Measurements from ENCODE around the gene EIF5B.
"Not testable (repeated sequence)": the region's sequence is repeated elsewhere in the genome, so short reads cannot be mapped to it uniquely, and the experiment has no call there.

EIF5B gene

GRCh38 chr2:99356853-99357252 lies 19.7 kb downstream of the EIF5B start:
- no peak for DNase-seq (ENCODE audit: low read depth in 4 of 4, low spot score in 1 of 4)

DNA sequence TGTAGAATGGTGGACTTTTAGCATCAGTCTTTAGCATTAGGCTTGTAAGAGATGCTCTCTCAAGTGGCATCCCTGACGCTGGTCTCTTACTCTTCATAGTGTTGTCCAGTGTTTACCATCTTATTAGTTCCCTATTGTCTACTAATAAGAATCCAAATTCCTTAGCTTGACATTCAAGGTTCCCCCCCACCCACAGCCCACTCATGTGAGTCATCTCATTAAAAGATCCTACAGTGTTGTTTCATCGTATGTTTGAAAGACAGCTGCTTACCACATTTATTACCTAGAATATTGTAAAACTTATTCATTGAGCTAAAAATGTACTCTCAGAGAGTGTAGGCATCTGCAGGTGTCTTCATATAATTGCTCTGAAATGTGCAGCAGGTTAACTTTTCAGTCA lies 28.5 kb downstream of the EIF5B start:
- no peak for DNase-seq (ENCODE audit: low read depth in 4 of 4, low spot score in 1 of 4)

- DNase-seq (ENCODE audit: low read depth in 4 of 4, low spot score in 1 of 4): not testable (repeated sequence)
Observed at GRCh38 chr2:99368854-99369253, 31.7 kb downstream of the EIF5B start.

GRCh38 chr2:99373144-99373543 lies 36.0 kb downstream of the EIF5B start:
- DNase-seq (ENCODE audit: low read depth in 4 of 4, low spot score in 1 of 4): no peak

GRCh38 chr2:99374747-99375146 lies 37.6 kb downstream of the EIF5B start:
- no peak for DNase-seq (ENCODE audit: low read depth in 4 of 4, low spot score in 1 of 4)

- DNase-seq (ENCODE audit: low read depth in 4 of 4, low spot score in 1 of 4): no peak
Observed at GRCh38 chr2:99376254-99376864, 39.2 kb downstream of the EIF5B start.

DNA sequence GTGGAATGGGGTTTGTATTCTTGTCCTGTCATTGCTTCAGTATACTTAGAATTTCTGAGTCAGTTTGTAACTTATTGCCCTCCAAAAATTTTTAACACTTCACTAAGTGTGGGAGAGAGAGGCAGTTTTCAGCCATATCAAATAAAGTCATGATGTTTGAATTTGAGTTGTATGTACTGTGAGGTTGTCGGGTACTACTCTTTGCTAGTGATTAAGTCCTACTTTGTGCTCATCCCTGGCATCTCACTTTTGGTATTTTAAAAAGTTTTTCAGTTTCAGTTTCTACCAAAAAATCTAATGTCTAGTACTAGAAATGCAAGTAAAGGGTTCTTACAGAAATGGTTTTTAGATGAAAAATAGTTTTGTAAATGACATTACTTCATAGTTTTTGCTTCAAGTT lies 40.7 kb downstream of the EIF5B start:
- DNase-seq (ENCODE audit: low read depth in 4 of 4, low spot score in 1 of 4): no peak

- no peak for DNase-seq (ENCODE audit: low read depth in 4 of 4, low spot score in 1 of 4)
Observed at GRCh38 chr2:99380376-99381010, 43.3 kb downstream of the EIF5B start.

DNA sequence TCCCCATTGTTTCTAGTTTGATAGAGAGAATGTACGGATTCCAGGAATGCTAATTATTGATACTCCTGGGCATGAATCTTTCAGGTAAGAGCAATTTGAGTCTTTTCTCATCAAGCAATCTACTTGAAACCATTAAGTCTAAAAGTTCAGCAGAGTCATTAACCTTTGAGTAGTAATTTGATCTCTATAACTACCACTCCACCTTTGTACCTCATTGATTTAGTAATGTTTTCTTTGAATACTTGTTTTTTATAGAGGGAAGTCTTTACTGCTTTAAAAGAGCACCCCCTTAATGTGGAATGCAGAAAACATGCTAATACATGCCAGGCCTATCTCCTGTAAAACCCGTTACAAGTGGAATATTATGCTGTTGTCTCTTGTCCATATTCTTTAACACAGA lies 45.0 kb downstream of the EIF5B start:
- DNase-seq (ENCODE audit: low read depth in 4 of 4, low spot score in 1 of 4): no peak

DNA sequence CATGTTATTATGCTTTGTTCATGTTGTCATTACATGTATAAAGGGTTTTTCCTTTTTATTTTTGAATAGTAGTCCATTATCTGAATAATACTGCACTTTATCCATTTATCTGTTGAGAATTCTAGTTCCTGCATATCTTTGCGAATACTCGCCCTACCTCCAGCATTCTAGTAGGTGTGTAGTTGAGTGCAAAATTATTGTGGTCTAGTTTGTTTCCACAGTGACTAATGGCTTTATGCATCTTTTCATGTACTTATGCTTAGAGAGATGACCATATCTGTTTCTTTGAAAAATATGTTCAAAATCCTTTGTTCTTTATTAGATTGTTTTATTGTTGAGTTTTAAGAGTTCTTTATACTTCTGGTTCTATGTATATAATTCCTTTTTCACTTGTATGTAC lies 48.8 kb downstream of the EIF5B start:
- no peak for DNase-seq (ENCODE audit: low read depth in 4 of 4, low spot score in 1 of 4)

GRCh38 chr2:99388892-99389291 lies 51.7 kb downstream of the EIF5B start:
- DNase-seq (ENCODE audit: low read depth in 4 of 4, low spot score in 1 of 4): no peak

DNA sequence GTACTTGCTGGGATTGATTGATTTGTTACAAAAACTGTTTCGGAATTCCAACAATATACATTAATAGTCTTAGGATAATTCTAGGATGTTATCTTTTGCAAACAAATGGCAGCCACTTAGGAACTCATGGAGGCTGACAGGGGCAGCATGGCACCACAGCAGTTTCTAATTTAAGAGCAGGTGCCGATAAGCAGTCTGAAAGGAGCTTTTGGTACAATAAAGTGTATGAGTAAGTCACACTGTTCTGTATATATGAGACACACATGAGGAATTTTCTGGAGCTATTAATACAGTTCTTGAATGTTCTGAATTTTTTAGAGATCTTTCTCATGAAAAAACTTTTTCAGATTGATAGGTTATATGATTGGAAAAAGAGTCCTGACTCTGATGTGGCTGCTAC lies 52.2 kb downstream of the EIF5B start:
- DNase-seq (ENCODE audit: low read depth in 4 of 4, low spot score in 1 of 4): no peak

DNA sequence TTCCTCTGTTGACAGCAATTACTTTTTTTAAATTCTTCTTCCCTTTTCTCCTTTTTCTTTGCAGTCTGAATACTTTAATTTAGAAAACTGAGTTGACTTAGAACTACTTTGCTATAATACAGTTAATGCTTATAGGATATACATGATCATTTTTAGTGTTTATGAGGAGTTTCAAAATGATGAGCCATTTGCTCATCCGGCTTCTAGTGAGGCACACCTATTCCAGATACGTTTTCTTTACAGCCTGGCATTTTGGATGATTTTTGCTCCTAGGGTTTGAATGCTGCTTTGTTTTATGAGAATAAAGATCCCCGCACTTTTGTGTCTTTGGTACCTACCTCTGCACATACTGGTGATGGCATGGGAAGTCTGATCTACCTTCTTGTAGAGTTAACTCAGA lies 52.8 kb downstream of the EIF5B start:
- DNase-seq (ENCODE audit: low read depth in 4 of 4, low spot score in 1 of 4): no peak

DNA sequence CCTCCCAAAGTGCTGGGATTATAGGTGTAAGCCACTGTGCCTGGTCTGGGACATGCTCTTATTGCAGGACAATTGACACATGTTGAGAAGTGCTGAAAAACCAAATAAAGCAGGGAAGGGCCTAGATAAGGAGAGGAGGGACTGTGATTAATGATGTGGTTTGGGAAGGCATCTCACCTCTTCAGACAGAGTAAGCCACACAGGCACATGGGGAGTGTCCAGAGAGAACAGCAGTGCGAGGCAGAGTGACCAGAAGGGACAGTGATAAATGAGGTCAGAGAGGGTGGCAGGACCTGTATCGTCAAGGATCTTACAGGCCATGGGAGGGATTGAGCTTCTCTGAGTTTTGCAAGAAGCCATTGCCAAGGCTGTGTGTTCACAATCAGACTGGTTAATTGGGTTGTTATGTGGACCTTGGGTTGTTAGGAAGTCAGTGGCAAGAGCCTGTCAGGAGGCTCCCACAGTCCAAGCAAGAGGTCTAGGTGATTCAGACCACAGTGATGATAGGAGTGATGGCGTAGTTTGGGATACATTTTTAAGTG lies 58.5 kb downstream of the EIF5B start:
- no peak for DNase-seq (ENCODE audit: low read depth in 4 of 4, low spot score in 1 of 4)

GRCh38 chr2:99397266-99397920 lies 60.2 kb downstream of the EIF5B start:
- no peak for DNase-seq (ENCODE audit: low read depth in 4 of 4, low spot score in 1 of 4)

DNA sequence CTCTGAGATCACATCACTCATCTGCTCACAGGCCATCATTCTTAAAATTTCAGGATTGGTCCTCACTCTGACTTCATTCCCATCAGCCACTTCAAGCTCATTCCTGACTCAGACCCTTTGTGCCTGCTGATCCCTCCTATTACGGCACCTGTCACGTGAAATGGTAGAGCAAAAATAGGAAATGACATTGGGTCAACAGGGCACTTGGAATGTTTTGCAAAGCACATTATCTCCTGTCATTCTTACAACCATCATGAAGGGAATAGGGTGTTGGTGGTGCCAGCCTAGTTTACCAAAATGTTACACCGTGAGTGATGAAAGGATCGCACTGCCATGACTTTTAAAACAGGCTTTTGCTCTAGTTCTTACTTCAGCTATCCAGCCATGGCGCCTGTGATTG lies 61.1 kb downstream of the EIF5B start:
- no peak for DNase-seq (ENCODE audit: low read depth in 4 of 4, low spot score in 1 of 4)

GRCh38 chr2:99399063-99399462 lies 61.9 kb downstream of the EIF5B start:
- no peak for DNase-seq (ENCODE audit: low read depth in 4 of 4, low spot score in 1 of 4)

- DNase-seq (ENCODE audit: low read depth in 4 of 4, low spot score in 1 of 4): no peak
Observed at GRCh38 chr2:99399795-99400194, 62.6 kb downstream of the EIF5B start.

DNA sequence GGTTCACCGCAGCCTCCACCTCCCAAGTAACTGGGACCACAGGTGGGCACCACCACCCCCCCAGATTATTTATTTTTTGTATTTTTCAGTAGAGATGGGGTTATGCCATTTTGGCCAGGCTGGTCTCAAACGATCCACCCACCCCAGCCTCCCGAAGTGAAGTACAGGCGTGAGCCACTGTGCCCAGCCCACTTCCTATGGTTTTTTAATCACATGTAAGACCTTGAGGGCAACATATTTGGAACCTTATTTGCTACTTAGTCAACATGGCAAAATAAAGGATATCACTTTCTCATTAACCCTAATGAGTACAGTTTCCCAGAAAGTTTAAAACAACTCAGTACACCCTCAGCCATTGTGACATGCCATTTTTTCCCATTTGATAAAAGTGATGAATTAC lies 64.7 kb downstream of the EIF5B start:
- no peak for DNase-seq (ENCODE audit: low read depth in 4 of 4, low spot score in 1 of 4)

DNA sequence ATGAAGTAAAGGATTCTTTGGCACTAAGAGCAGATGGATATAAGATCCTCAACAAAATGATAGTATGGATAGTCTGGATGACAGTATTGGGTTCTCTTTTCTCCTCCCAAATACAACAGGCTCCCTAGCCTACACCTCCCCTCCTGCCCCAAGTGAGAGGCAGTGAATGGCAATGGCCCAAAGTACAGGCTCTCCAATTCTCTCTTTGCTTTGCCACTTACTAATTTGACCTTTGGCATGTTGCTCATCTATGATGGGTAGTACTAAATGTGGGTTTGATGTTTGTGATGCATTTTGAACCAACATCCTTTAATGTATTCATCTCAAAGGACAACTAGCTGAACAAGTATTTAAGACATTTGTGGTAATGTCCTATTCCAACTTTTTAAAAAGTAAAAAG lies 65.9 kb downstream of the EIF5B start:
- no peak for DNase-seq (ENCODE audit: low read depth in 4 of 4, low spot score in 1 of 4)

DNA sequence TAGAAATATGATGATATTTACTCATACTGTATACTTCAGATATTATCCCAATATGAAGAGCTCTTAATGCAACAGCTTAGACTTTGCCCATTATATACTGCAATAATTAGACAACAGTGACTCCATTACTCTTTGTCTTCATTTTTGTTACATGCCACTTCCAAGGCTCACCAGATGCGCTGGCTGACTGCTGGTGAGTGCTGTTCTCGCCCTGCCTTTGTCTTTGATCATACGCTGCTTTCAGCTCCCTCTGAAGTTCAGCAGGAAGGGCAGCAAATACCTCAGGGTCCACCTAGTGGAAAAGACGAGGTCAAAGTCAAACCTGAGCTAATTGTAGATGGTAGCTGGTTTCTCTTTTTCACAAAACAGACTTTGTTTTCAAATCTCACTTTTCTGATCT lies 66.3 kb downstream of the EIF5B start:
- no peak for DNase-seq (ENCODE audit: low read depth in 4 of 4, low spot score in 1 of 4)

DNA sequence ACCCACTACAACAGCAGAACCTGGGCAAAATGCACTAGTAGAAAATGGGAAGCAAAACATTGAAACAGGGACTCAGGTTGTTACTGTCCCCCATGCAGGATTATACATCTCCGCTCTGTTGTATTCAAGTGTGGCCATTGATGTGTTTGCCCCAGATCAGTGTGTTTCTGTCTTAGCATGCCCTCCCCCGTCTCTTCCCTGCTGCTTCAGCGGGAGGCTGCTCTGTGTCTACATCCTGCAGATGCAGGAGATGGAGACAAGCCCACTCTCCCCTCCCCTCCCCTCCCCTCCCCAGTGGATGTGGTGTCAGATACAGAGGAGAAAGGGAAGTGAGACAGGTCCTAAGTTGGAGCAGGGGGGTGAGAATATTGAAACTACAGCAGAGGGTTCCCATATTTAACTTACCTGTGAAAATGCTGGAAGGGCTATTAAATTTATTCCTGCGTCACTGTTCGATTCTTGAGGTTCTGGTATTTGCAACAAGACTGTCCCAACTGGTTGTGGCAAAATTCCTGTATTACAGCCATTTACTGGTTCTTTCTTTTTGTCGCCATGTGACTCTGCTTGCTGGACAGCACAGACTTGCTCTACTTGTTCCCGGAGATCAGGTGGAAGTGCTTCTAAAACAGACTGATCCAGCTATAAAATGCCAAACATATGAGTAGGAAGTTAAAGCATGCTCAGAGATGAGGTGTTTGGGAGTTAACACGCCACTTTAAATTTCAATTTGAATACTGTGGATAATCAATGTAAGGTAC lies 67.0 kb downstream of the EIF5B start:
- DNase-seq (ENCODE audit: low read depth in 4 of 4, low spot score in 1 of 4): no peak

Measured in stimulated activated CD4-positive, alpha-beta T cell treated with anti-CD3 and anti-CD28 coated beads, Interleukin-1b, Interleukin-23, amount 100 ng/mL, for 24 hours (primary cell).